ENCODE data around the gene HBB. TPM values are rescaled to one million over a fixed set of nuclear protein-coding genes. Genes with fewer than 3 reads are reported as not detected.

The HBB gene
- total RNA-seq, 4 donors from 2014 or later = 49.8 to 2,778 (median 273) TPM

- DNase-seq = no peak
- Histone ChIP-seq H3K27me3 (no peaks in the 10 kb centered on the region), H3K27ac (no peak overlapping the region), H3K9me3 (no peaks in the 10 kb centered on the region), H3K36me3 (no peaks in the 10 kb centered on the region), H3K4me3 (no peak overlapping the region), H3K4me1 (no peaks in the 10 kb centered on the region)
- intact Hi-C loops (cut with DNase I; ENCODE audit: low total_unique reads) = no loop called here
- no peak for TF ChIP-seq POLR2A (IDR thresholded peaks at IDR 0.05)
- no peak for TF ChIP-seq CTCF (IDR thresholded peaks at IDR 0.05)
These were observed 16.3 kb upstream of the HBB start for GRCh38 chr11:5242933-5243815.

DNA sequence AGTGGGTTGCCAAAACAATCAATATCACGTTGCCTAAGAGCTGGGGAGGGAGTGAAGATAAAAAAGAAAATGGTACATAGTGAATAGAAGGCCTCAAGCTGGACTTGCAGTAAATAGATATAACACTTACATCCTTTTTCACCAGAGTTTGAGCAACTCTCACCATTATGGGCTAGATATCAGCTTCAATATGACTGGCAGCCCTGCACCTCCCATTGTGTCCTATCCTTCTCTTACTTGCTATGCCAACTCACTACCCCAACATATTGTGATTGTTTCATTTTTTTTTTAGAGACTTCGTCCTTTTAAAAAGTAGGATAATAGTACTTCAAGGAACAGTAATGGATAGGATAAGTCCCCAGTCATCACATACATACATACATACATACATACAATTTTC is 15.3 kb upstream of the HBB start:
- no peaks in the 10 kb centered on the region for H3K9me3 ChIP-seq
- intact Hi-C loops (cut with DNase I; ENCODE audit: low total_unique reads) = no loop called here
- no peak overlapping the region for H3K4me3 ChIP-seq
- no peak for DNase-seq
- no peak for TF ChIP-seq POLR2A (IDR thresholded peaks at IDR 0.05)
- no peak for TF ChIP-seq CTCF (IDR thresholded peaks at IDR 0.05)
- no peaks in the 10 kb centered on the region for H3K27me3 ChIP-seq
- H3K36me3 ChIP-seq = no peaks in the 10 kb centered on the region
- H3K4me1 ChIP-seq = no peaks in the 10 kb centered on the region
- H3K27ac ChIP-seq = no peak overlapping the region

DNA sequence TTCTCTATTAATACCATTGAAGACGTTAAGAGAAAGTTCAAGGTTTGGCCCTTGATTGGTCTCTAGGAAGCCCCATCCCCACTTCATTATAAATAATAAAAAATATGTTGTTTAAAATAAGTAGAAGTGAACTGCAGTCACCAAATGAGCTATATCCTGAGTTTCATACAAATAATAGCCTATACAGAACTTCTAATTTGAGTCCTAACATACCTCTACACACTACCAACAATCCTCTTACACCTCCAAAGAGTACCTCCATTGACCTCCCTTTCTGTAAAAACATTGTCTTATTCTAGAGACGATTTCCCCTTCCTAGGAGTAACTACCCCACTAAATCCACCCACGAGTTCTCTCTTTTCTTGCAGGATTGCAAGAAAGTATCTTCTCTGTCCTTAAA is 14.6 kb upstream of the HBB start:
- DNase-seq = no peak
- Histone ChIP-seq H3K4me1 (no peaks in the 10 kb centered on the region), H3K9me3 (no peaks in the 10 kb centered on the region), H3K27ac (no peak overlapping the region), H3K27me3 (no peaks in the 10 kb centered on the region), H3K4me3 (no peak overlapping the region), H3K36me3 (no peaks in the 10 kb centered on the region)
- no peak for TF ChIP-seq CTCF (IDR thresholded peaks at IDR 0.05)
- intact Hi-C loops (cut with DNase I; ENCODE audit: low total_unique reads) = no loop called here

- no peaks in the 10 kb centered on the region for H3K36me3 ChIP-seq
- intact Hi-C loops (cut with DNase I; ENCODE audit: low total_unique reads) = no loop called here
- H3K9me3 ChIP-seq = no peaks in the 10 kb centered on the region
- no peaks in the 10 kb centered on the region for H3K27me3 ChIP-seq
- DNase-seq = no peak
- TF ChIP-seq POLR2A (IDR thresholded peaks at IDR 0.05) (no peak), CTCF (IDR thresholded peaks at IDR 0.05) (no peak)
- H3K4me3 ChIP-seq = no peak overlapping the region
- H3K27ac ChIP-seq = no peak overlapping the region
- no peaks in the 10 kb centered on the region for H3K4me1 ChIP-seq
These were observed 13.6 kb upstream of the HBB start for GRCh38 chr11:5240458-5240857.

GRCh38 chr11:5240056-5240455 is 13.2 kb upstream of the HBB start:
- Histone ChIP-seq H3K4me1 (no peaks in the 10 kb centered on the region), H3K36me3 (no peaks in the 10 kb centered on the region), H3K27ac (no peak overlapping the region), H3K27me3 (no peaks in the 10 kb centered on the region), H3K9me3 (no peaks in the 10 kb centered on the region), H3K4me3 (no peak overlapping the region)
- DNase-seq = no peak
- TF ChIP-seq CTCF (IDR thresholded peaks at IDR 0.05) = no peak
- TF ChIP-seq POLR2A (IDR thresholded peaks at IDR 0.05) = no peak
- intact Hi-C loops (cut with DNase I; ENCODE audit: low total_unique reads) = no loop called here

Measured in uterus (tissue), 4 donors.